ENCODE measurements around the gene CHMP1B.

DNA sequence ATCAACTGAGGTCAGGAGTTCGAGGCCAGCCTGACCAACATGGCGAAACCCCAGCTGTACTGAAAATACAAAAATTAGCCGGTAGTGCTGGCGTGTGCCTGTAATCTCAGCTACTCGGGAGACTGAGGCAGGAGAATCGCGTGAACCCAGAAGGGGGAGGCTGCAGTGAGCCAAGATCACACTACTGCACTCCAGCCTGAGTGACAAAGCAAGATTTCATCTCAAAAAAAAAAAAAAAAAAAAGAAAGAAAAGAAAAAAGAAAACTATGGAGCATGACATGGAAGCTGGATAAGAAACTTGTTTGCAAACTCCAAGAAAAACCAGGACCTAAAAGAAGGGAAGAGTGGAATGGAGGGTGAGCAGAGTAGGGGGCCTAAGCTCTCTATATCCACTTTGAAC, 1.9 kb upstream of the CHMP1B start:
- no peak for TF ChIP-seq EZH2 (IDR thresholded peaks at IDR 0.05; ENCODE audit: borderline replicate concordance, low read length)
- TF ChIP-seq, protein P1, sequence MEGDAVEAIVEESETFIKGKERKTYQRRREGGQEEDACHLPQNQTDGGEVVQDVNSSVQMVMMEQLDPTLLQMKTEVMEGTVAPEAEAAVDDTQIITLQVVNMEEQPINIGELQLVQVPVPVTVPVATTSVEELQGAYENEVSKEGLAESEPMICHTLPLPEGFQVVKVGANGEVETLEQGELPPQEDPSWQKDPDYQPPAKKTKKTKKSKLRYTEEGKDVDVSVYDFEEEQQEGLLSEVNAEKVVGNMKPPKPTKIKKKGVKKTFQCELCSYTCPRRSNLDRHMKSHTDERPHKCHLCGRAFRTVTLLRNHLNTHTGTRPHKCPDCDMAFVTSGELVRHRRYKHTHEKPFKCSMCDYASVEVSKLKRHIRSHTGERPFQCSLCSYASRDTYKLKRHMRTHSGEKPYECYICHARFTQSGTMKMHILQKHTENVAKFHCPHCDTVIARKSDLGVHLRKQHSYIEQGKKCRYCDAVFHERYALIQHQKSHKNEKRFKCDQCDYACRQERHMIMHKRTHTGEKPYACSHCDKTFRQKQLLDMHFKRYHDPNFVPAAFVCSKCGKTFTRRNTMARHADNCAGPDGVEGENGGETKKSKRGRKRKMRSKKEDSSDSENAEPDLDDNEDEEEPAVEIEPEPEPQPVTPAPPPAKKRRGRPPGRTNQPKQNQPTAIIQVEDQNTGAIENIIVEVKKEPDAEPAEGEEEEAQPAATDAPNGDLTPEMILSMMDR (conservative IDR thresholded peaks at IDR 0.05 in 1 of 2, IDR thresholded peaks at IDR 0.05 in 1 of 2; ENCODE audit: extremely low read depth in 1 of 2, insufficient read depth in 1 of 2, low read depth in 1 of 2, low read length in 2 of 2): no peak

Data from mammary epithelial cell (primary cell).